HG03469 (cell line): ENCODE results near the gene FHOD1.

Experiments used
- ATAC-seq: cut with Tn5 transposase; IDR thresholded peaks from one replicate; pipeline ENCODE4 v1.9.1; 2021; ENCODE audit warnings: mild to moderate bottlenecking, moderate library complexity, moderate number of reproducible peaks; ENCODE audit not compliant: unreplicated experiment

The FHOD1 gene

GRCh38 chr16:67247192-67248072, at the start of gene FHOD1:
Gene FHOD1 (minus strand): TSS chr16:67247481. CDS start chr16:67247410, 71 bp downstream.
- peak; percentile 31 for ATAC-seq

GRCh38 chr16:67296420-67296819, 49.1 kb upstream of the FHOD1 start:
- no peak for ATAC-seq

GRCh38 chr16:67294938-67295361, 47.7 kb upstream of the FHOD1 start:
- no peak for ATAC-seq

GRCh38 chr16:67294171-67294757, 47.0 kb upstream of the FHOD1 start:
- no peak for ATAC-seq

- ATAC-seq = no peak
Measured at GRCh38 chr16:67291461-67291860, 44.2 kb upstream of the FHOD1 start.

GRCh38 chr16:67287960-67288359, 40.7 kb upstream of the FHOD1 start:
- ATAC-seq = no peak

GRCh38 chr16:67286441-67287235, 39.4 kb upstream of the FHOD1 start:
- no peak for ATAC-seq

- no peak for ATAC-seq
Measured at GRCh38 chr16:67284699-67285646, 37.7 kb upstream of the FHOD1 start.

GRCh38 chr16:67283826-67284555, 36.7 kb upstream of the FHOD1 start:
- no peak for ATAC-seq

GRCh38 chr16:67283039-67283825, 36.0 kb upstream of the FHOD1 start:
- no peak for ATAC-seq

GRCh38 chr16:67282447-67282805, 35.1 kb upstream of the FHOD1 start:
- ATAC-seq = no peak

- ATAC-seq = no peak
Measured at GRCh38 chr16:67281536-67282446, 34.5 kb upstream of the FHOD1 start.

GRCh38 chr16:67280090-67281015, 33.1 kb upstream of the FHOD1 start:
- no peak for ATAC-seq

GRCh38 chr16:67279296-67280089, 32.2 kb upstream of the FHOD1 start, which contains the start of gene PLEKHG4:
Gene PLEKHG4 (plus strand): TSS chr16:67279532. CDS start chr16:67280045, 513 bp downstream.
- no peak for ATAC-seq

- no peak for ATAC-seq
Measured at GRCh38 chr16:67278773-67279295, 31.6 kb upstream of the FHOD1 start.
